ENCODE measurements around the gene YTHDC2.

YTHDC2 gene

DNA sequence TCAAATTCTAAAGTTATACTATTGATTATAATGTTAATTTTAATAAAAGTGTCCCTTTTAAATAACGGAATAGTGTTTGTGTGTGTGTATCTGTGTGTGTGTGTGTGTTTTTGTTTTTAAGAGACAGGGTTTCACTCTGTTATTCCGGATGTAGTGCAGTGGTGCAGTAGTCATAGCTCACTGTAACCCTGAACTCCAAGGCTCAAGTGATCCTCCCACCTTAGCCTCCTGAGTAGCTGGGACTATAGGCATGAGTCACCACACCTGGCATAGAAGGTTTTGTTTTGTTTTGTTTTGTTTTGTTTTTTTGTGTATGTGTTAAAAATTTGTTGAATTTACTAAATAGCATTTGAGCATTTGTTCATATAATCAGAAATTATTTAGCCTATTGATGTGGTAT, 64.6 kb downstream of the YTHDC2 start:
- H3K4me3 ChIP-seq (ENCODE audit: low read length): no peak overlapping the region
- no peaks in the 10 kb centered on the region for H3K27me3 ChIP-seq (replicated peaks; ENCODE audit: insufficient read depth, low read length)
- H4K20me1 ChIP-seq (ENCODE audit: insufficient read depth, low read length): no peaks in the 10 kb centered on the region
- no peaks in the 10 kb centered on the region; the same call in 1 of the 2 replicates for H3K36me3 ChIP-seq (replicated peaks; ENCODE audit: insufficient read depth, low read length)
- TF ChIP-seq EZH2 (optimal IDR thresholded peaks at IDR 0.05; ENCODE audit: low read depth, low read length): no peak
- TF ChIP-seq, protein P1, sequence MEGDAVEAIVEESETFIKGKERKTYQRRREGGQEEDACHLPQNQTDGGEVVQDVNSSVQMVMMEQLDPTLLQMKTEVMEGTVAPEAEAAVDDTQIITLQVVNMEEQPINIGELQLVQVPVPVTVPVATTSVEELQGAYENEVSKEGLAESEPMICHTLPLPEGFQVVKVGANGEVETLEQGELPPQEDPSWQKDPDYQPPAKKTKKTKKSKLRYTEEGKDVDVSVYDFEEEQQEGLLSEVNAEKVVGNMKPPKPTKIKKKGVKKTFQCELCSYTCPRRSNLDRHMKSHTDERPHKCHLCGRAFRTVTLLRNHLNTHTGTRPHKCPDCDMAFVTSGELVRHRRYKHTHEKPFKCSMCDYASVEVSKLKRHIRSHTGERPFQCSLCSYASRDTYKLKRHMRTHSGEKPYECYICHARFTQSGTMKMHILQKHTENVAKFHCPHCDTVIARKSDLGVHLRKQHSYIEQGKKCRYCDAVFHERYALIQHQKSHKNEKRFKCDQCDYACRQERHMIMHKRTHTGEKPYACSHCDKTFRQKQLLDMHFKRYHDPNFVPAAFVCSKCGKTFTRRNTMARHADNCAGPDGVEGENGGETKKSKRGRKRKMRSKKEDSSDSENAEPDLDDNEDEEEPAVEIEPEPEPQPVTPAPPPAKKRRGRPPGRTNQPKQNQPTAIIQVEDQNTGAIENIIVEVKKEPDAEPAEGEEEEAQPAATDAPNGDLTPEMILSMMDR (IDR thresholded peaks at IDR 0.05; ENCODE audit: low read length): no peak
- no peak for TF ChIP-seq EZH2phosphoT487 (IDR thresholded peaks at IDR 0.05; ENCODE audit: low read length)
- H3K27ac ChIP-seq (ENCODE audit: low read length): no peak overlapping the region
- H3K9ac ChIP-seq (ENCODE audit: low read length): no peak overlapping the region
- H3K79me2 ChIP-seq (ENCODE audit: low read length): no peaks in the 10 kb centered on the region
- H3K4me1 ChIP-seq (ENCODE audit: low read length): no peaks in the 10 kb centered on the region
- H3K4me2 ChIP-seq (ENCODE audit: low read depth, low read length): no peak overlapping the region
- H3K9me3 ChIP-seq (replicated peaks; ENCODE audit: insufficient read depth, low read length): no peaks in the 10 kb centered on the region
- H3F3A ChIP-seq (ENCODE audit: insufficient read depth, low read length): no peaks in the 10 kb centered on the region
- H3K9me2 ChIP-seq (replicated peaks; ENCODE audit: insufficient read depth, low read length): no peaks in the 10 kb centered on the region
- H2AFZ ChIP-seq (ENCODE audit: low read length): no peak overlapping the region
- DNase-seq: no peak

DNA sequence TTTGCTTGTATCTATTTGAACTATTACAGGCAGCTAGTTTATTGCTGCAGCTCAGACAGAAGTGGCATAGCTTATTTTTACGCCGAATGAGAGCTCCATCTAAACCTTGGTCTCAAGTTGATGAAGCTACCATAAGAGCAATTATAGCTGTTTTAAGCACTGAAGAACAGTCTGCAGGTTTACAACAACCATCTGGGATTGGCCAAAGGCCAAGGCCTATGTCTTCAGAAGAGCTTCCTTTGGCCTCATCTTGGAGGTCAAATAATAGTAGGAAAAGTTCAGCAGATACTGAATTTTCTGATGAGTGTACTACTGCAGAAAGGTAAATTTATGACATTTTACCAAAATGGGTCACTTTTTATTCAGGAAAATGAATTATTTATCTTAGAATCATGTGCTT, 67.9 kb downstream of the YTHDC2 start:
- DNase-seq: no peak
- Histone ChIP-seq H3F3A (ENCODE audit: insufficient read depth, low read length) (no peaks in the 10 kb centered on the region), H3K4me2 (ENCODE audit: low read depth, low read length) (no peak overlapping the region), H4K20me1 (ENCODE audit: insufficient read depth, low read length) (no peaks in the 10 kb centered on the region), H3K27me3 (replicated peaks; ENCODE audit: insufficient read depth, low read length) (no peaks in the 10 kb centered on the region), H3K9ac (ENCODE audit: low read length) (no peak overlapping the region), H3K27ac (ENCODE audit: low read length) (no peak overlapping the region), H3K36me3 (replicated peaks; ENCODE audit: insufficient read depth, low read length) (no peaks in the 10 kb centered on the region), H2AFZ (ENCODE audit: low read length) (no peak overlapping the region), H3K4me1 (ENCODE audit: low read length) (no peaks in the 10 kb centered on the region), H3K4me3 (ENCODE audit: low read length) (no peak overlapping the region), H3K79me2 (ENCODE audit: low read length) (no peaks in the 10 kb centered on the region), H3K9me3 (replicated peaks; ENCODE audit: insufficient read depth, low read length) (no peaks in the 10 kb centered on the region), H3K9me2 (replicated peaks; ENCODE audit: insufficient read depth, low read length) (no peaks in the 10 kb centered on the region)
- TF ChIP-seq EZH2 (optimal IDR thresholded peaks at IDR 0.05; ENCODE audit: low read depth, low read length) (no peak), EZH2phosphoT487 (IDR thresholded peaks at IDR 0.05; ENCODE audit: low read length) (no peak)
- TF ChIP-seq, protein P1 (IDR thresholded peaks at IDR 0.05; ENCODE audit: low read length): no peak

DNA sequence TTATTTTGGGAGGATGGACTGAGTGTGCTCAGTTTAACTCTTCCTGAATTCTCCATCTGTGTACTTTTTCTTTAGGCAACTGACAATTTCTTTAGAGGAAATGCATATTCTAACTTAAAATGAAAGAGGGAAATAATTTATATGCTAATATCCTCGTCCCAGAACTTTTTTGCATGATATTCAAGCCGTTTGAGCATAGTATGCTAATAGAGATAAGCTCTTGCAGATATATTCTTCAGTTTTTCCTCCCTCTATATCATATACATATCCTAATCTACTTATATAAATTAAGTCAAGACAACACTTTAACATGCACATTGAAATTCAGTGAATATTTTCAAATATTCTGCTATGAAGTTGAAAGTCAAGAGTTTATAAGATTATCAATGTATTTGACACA, 84.7 kb downstream of the YTHDC2 start:
- no peak for DNase-seq
- Histone ChIP-seq H4K20me1 (ENCODE audit: insufficient read depth, low read length) (no peaks in the 10 kb centered on the region), H3K9me3 (replicated peaks; ENCODE audit: insufficient read depth, low read length) (no peaks in the 10 kb centered on the region), H3K27me3 (replicated peaks; ENCODE audit: insufficient read depth, low read length) (no peaks in the 10 kb centered on the region), H3F3A (ENCODE audit: insufficient read depth, low read length) (no peaks in the 10 kb centered on the region), H3K4me3 (ENCODE audit: low read length) (no peak overlapping the region), H3K4me1 (ENCODE audit: low read length) (no peaks in the 10 kb centered on the region), H3K36me3 (replicated peaks; ENCODE audit: insufficient read depth, low read length) (no peaks in the 10 kb centered on the region; the same call in 1 of the 2 replicates), H3K9me2 (replicated peaks; ENCODE audit: insufficient read depth, low read length) (no peaks in the 10 kb centered on the region), H3K9ac (ENCODE audit: low read length) (no peak overlapping the region), H3K79me2 (ENCODE audit: low read length) (no peaks in the 10 kb centered on the region), H2AFZ (ENCODE audit: low read length) (no peak overlapping the region), H3K4me2 (ENCODE audit: low read depth, low read length) (no peak overlapping the region), H3K27ac (ENCODE audit: low read length) (no peak overlapping the region)
- no peak for TF ChIP-seq EZH2 (optimal IDR thresholded peaks at IDR 0.05; ENCODE audit: low read depth, low read length)
- TF ChIP-seq, protein P1 (IDR thresholded peaks at IDR 0.05; ENCODE audit: low read length): no peak
- TF ChIP-seq EZH2phosphoT487 (IDR thresholded peaks at IDR 0.05; ENCODE audit: low read length): no peak
